Neural cell (in vitro differentiated cells): ENCODE results near the gene MID1. TPM values are rescaled to one million over a fixed set of nuclear protein-coding genes. Genes with fewer than 3 reads are reported as not detected.

Source experiments
- H2AFZ ChIP-seq: fragments of 200-600, 300-800 bp; sonication (generic), shearing (Covaris generic); 2 replicates; pipeline ENCODE4 v1.6.0; 2014; ENCODE audit warnings: low read depth, mild to moderate bottlenecking, antibody characterized with exemption, low read length, moderate library complexity
- H3F3A ChIP-seq: fragments of 200-600 bp; shearing (Covaris generic); 2 replicates; pipeline ENCODE4 v1.6.1; 2016; ENCODE audit warnings: mild to moderate bottlenecking, moderate library complexity, mixed read lengths, antibody characterized with exemption, low read length; ENCODE audit not compliant: insufficient read depth, poor library complexity, severe bottlenecking
- H3K27ac ChIP-seq: fragments of 200-600, 300-800 bp; sonication (generic), shearing (Covaris generic); 2 replicates; pipeline ENCODE4 v1.5.1; 2014; ENCODE audit warnings: mild to moderate bottlenecking, low read length, moderate library complexity
- H3K27me3 ChIP-seq: fragments of 300-800, 200-600 bp; sonication (generic), shearing (Covaris generic); 2 replicates; pipeline ENCODE4 v1.6.0; 2014; ENCODE audit warnings: mild to moderate bottlenecking, low read depth, low read length, moderate library complexity; ENCODE audit not compliant: insufficient read depth
- H3K36me3 ChIP-seq: fragments of 300-800, 200-600 bp; sonication (generic), shearing (Covaris generic); 2 replicates; pipeline ENCODE4 v1.5.1; 2014; ENCODE audit warnings: mild to moderate bottlenecking, antibody characterized with exemption, low read length, moderate library complexity; ENCODE audit not compliant: insufficient read depth
- H3K4me2 ChIP-seq: fragments of 300-800, 200-600 bp; sonication (generic), shearing (Covaris generic); 2 replicates; pipeline ENCODE4 v1.6.0; 2014; ENCODE audit warnings: mild to moderate bottlenecking, low read length
- H3K4me3 ChIP-seq: fragments of 300-800, 200-600 bp; sonication (generic), shearing (Covaris generic); 2 replicates; pipeline ENCODE4 v1.5.1; 2014; ENCODE audit warnings: mild to moderate bottlenecking, low read length, moderate library complexity
- H3K79me2 ChIP-seq: fragments of 200-600 bp; shearing (Covaris generic); replicated peaks from 2 replicates; pipeline ENCODE4 v1.6.0; 2014; ENCODE audit warnings: mild to moderate bottlenecking, low read length, moderate library complexity; ENCODE audit not compliant: insufficient read depth
- H3K9ac ChIP-seq: fragments of 300-800, 200-600 bp; sonication (generic), shearing (Covaris generic); 2 replicates; pipeline ENCODE4 v1.6.1; 2016; ENCODE audit warnings: mild to moderate bottlenecking, low read length, mixed read lengths
- H3K9me2 ChIP-seq: fragments of 200-600 bp; shearing (Covaris generic); 2 replicates; pipeline ENCODE4 v1.6.1; 2016; ENCODE audit warnings: mild to moderate bottlenecking, low read length, mixed read lengths; ENCODE audit not compliant: insufficient read depth
- H3K9me3 ChIP-seq: fragments of 200-600, 300-800 bp; sonication (generic), shearing (Covaris generic); 2 replicates; pipeline ENCODE4 v1.6.1; 2016; ENCODE audit warnings: mild to moderate bottlenecking, mixed run types, low read length, moderate library complexity, mixed read lengths
- H4K20me1 ChIP-seq: fragments of 200-600 bp; shearing (Covaris generic); 2 replicates; pipeline ENCODE4 v1.6.1; 2016; ENCODE audit warnings: mild to moderate bottlenecking, mixed run types; ENCODE audit not compliant: insufficient read depth
- EP300 ChIP-seq: fragments of 450-650 bp; conservative IDR thresholded peaks from 2 replicates; pipeline ENCODE4 v1.6.1; 2014; ENCODE audit warnings: antibody characterized with exemption, mild to moderate bottlenecking, moderate library complexity; ENCODE audit not compliant: poor library complexity, severe bottlenecking
- EZH2 ChIP-seq: fragments of 200-600, 300-800 bp; shearing (Covaris generic), sonication (generic); IDR thresholded peaks from 2 replicates; pipeline ENCODE4 v1.6.1; 2014; ENCODE audit warnings: antibody characterized with exemption, low read length, borderline replicate concordance, mild to moderate bottlenecking; ENCODE audit not compliant: insufficient read depth, poor library complexity, severe bottlenecking
- MXI1 ChIP-seq: fragments of 450-650 bp; conservative IDR thresholded peaks from 2 replicates; pipeline ENCODE4 v1.6.1; 2014; ENCODE audit warnings: antibody characterized with exemption, mild to moderate bottlenecking; ENCODE audit not compliant: poor library complexity, severe bottlenecking
- POLR2AphosphoS5 ChIP-seq: IDR thresholded peaks from 2 replicates; pipeline ENCODE4 v1.6.1; 2012
- RAD21 ChIP-seq: fragments of 450-650 bp; conservative IDR thresholded peaks from 2 replicates; pipeline ENCODE4 v1.6.1; 2014; ENCODE audit warnings: antibody characterized with exemption, mild to moderate bottlenecking, moderate library complexity
- SMC3 ChIP-seq: fragments of 450-650 bp; conservative IDR thresholded peaks from 2 replicates; pipeline ENCODE4 v1.6.1; 2014; ENCODE audit warnings: antibody characterized with exemption, mild to moderate bottlenecking, moderate library complexity; ENCODE audit not compliant: poor library complexity
- TAF1 ChIP-seq: IDR thresholded peaks from 2 replicates; pipeline ENCODE4 v1.6.1; 2012; ENCODE audit warnings: low read depth
- polyA plus RNA-seq: library from polyadenylated mRNA; depleted of rRNA; stranded (reverse); fragments of >200 nt; gene quantifications from 2 replicates; pipeline ENCODE4 v1.2.3, GENCODE V29; 2014
- TF ChIP-seq, protein P1 (sequence below): fragments of 450-650 bp; IDR thresholded peaks from 2 replicates; pipeline ENCODE4 v1.5.1; 2014; ENCODE audit warnings: antibody characterized with exemption, mild to moderate bottlenecking, moderate library complexity; ENCODE audit not compliant: poor library complexity, severe bottlenecking
- TF ChIP-seq, protein P2 (sequence below): IDR thresholded peaks from 2 replicates; pipeline ENCODE4 v1.6.1; 2012; ENCODE audit warnings: borderline replicate concordance

The MID1 gene
- polyA plus RNA-seq, 1 donor from 2014 or later: 16.6 TPM

DNA sequence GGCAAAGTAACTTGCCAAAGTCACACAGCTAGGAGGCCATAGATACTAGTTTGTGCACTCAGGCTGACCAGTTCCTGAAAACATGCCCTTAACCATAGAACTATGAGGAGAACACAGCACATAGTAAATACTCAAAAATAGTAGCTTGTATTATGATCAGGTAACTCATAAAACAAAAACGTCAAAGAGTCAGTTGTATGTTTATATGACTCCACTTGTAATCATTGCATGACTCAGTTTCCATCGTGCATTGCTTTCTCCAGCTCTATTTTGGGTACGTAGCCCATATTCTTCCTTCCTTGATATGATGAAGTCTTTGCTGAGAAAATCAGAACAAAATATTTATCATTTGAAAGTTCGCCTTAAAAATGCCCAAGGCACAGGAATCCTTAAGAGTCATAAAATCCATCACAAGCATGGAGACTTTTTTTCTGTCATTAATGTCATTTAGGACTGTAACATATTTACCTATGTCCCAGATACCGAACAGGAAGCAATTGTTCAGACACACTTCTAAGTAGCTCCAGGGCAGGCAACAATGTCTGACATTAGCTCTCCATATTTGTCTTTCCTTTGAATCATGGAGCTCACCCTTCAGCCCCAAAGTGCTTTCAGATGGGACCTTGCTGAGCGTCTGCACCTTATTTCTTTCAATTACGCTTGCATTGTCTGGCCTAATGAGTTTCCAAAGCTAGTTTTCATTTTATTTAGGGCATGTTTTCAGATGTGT is 11.2 kb upstream of the MID1 start:
- Histone ChIP-seq H3K9ac (no peak overlapping the region), H3K36me3 (no peaks in the 10 kb centered on the region), H2AFZ (no peak overlapping the region), H3F3A (no peaks in the 10 kb centered on the region), H3K27me3 (no peaks in the 10 kb centered on the region), H3K27ac (no peak overlapping the region), H3K9me2 (no peaks in the 10 kb centered on the region), H3K4me2 (no peak overlapping the region), H3K4me3 (no peak overlapping the region), H4K20me1 (no peaks in the 10 kb centered on the region), H3K9me3 (no peaks in the 10 kb centered on the region), H3K79me2 (no peaks in the 10 kb centered on the region)
- TF ChIP-seq, protein P1, sequence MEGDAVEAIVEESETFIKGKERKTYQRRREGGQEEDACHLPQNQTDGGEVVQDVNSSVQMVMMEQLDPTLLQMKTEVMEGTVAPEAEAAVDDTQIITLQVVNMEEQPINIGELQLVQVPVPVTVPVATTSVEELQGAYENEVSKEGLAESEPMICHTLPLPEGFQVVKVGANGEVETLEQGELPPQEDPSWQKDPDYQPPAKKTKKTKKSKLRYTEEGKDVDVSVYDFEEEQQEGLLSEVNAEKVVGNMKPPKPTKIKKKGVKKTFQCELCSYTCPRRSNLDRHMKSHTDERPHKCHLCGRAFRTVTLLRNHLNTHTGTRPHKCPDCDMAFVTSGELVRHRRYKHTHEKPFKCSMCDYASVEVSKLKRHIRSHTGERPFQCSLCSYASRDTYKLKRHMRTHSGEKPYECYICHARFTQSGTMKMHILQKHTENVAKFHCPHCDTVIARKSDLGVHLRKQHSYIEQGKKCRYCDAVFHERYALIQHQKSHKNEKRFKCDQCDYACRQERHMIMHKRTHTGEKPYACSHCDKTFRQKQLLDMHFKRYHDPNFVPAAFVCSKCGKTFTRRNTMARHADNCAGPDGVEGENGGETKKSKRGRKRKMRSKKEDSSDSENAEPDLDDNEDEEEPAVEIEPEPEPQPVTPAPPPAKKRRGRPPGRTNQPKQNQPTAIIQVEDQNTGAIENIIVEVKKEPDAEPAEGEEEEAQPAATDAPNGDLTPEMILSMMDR: no peak
- TF ChIP-seq POLR2AphosphoS5: no peak
- TF ChIP-seq RAD21: no peak
- no peak for TF ChIP-seq SMC3
- TF ChIP-seq, protein P2, sequence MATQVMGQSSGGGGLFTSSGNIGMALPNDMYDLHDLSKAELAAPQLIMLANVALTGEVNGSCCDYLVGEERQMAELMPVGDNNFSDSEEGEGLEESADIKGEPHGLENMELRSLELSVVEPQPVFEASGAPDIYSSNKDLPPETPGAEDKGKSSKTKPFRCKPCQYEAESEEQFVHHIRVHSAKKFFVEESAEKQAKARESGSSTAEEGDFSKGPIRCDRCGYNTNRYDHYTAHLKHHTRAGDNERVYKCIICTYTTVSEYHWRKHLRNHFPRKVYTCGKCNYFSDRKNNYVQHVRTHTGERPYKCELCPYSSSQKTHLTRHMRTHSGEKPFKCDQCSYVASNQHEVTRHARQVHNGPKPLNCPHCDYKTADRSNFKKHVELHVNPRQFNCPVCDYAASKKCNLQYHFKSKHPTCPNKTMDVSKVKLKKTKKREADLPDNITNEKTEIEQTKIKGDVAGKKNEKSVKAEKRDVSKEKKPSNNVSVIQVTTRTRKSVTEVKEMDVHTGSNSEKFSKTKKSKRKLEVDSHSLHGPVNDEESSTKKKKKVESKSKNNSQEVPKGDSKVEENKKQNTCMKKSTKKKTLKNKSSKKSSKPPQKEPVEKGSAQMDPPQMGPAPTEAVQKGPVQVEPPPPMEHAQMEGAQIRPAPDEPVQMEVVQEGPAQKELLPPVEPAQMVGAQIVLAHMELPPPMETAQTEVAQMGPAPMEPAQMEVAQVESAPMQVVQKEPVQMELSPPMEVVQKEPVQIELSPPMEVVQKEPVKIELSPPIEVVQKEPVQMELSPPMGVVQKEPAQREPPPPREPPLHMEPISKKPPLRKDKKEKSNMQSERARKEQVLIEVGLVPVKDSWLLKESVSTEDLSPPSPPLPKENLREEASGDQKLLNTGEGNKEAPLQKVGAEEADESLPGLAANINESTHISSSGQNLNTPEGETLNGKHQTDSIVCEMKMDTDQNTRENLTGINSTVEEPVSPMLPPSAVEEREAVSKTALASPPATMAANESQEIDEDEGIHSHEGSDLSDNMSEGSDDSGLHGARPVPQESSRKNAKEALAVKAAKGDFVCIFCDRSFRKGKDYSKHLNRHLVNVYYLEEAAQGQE: no peak
- TF ChIP-seq EZH2: no peak
- TF ChIP-seq EP300: no peak
- TF ChIP-seq TAF1: no peak
- TF ChIP-seq MXI1: no peak

DNA sequence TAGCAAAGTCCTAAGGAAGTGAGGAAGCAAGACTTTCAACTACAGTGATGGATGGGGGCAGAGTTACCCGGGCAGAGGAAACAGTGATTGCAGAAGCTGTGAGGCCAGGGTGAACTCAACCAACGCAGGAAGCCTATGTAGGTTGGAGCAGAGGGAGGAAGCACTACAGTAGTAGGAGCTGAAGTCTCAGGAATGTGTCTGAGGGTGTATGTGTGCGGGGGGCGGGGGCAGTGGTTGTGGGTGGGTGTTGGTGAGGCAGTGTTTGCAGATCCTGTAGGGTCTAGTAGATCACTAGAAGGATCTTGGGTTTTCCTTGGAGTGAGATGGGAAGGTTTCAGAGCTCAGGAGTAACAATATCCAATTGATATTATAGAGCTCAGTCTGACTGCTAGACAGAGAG is 9.9 kb upstream of the MID1 start:
- Histone ChIP-seq H3F3A (no peaks in the 10 kb centered on the region), H3K36me3 (no peaks in the 10 kb centered on the region), H3K9me3 (no peaks in the 10 kb centered on the region), H2AFZ (no peak overlapping the region), H4K20me1 (no peaks in the 10 kb centered on the region), H3K4me2 (no peak overlapping the region), H3K79me2 (no peaks in the 10 kb centered on the region), H3K27ac (no peak overlapping the region), H3K4me3 (no peak overlapping the region), H3K9ac (no peak overlapping the region), H3K9me2 (no peaks in the 10 kb centered on the region), H3K27me3 (no peaks in the 10 kb centered on the region)
- TF ChIP-seq EP300 (no peak), SMC3 (no peak), RAD21 (no peak), TAF1 (no peak)
